H1 (cell line): ENCODE results near the gene C3orf38. TPM values are rescaled to one million over a fixed set of nuclear protein-coding genes. Genes with fewer than 3 reads are reported as not detected.

Source experiments
- ASH2L ChIP-seq: fragments of 200-600, 300-600 bp; sonication (generic); IDR thresholded peaks from one replicate; pipeline ENCODE4 v1.7.1; 2017; ENCODE audit warnings: low read length
- BACH1 ChIP-seq: IDR thresholded peaks from 2 replicates; pipeline ENCODE4 v1.6.1; 2012; ENCODE audit warnings: low read length, improper control_type of control experiment
- CHD2 ChIP-seq: IDR thresholded peaks from 2 replicates; pipeline ENCODE4 v1.6.1; 2012; ENCODE audit warnings: low read length, improper control_type of control experiment
- CREB1 ChIP-seq: IDR thresholded peaks from 2 replicates; pipeline ENCODE4 v1.6.1; 2012; ENCODE audit warnings: inconsistent platforms
- EP300 ChIP-seq, 2 experiments: IDR thresholded peaks; 1 replicate in 1 of 2; 2 replicates in 1 of 2; pipeline ENCODE4 v1.6.1; 2011 to 2012; ENCODE audit warnings: low read depth in 2 of 2, low read length in 2 of 2, mild to moderate bottlenecking in 2 of 2, borderline replicate concordance in 1 of 2, inconsistent platforms in 1 of 2, moderate library complexity in 1 of 2
- EZH2 ChIP-seq: fragments of 200-600 bp; sonication (generic); IDR thresholded peaks from 2 replicates; pipeline ENCODE4 v1.7.1; 2012; ENCODE audit warnings: low read depth, mild to moderate bottlenecking, moderate library complexity, low read length, inconsistent platforms; ENCODE audit not compliant: severe bottlenecking
- FOSL1 ChIP-seq: IDR thresholded peaks from 2 replicates; pipeline ENCODE4 v1.6.1; 2011; ENCODE audit warnings: mild to moderate bottlenecking, low read depth, low read length, moderate library complexity; ENCODE audit not compliant: insufficient read depth
- GABPA ChIP-seq: IDR thresholded peaks from 2 replicates; pipeline ENCODE4 v1.6.1; 2011; ENCODE audit warnings: mild to moderate bottlenecking, low read length, moderate library complexity, borderline replicate concordance; ENCODE audit not compliant: insufficient read depth
- KDM5A ChIP-seq: fragments of 200-600 bp; IDR thresholded peaks from 2 replicates; pipeline ENCODE4 v1.7.1; 2012; ENCODE audit warnings: mild to moderate bottlenecking, low read length, inconsistent platforms, mixed read lengths
- POLR2A ChIP-seq, 2 experiments: IDR thresholded peaks; 1 replicate in 1 of 2; 2 replicates in 1 of 2; pipeline ENCODE4 v1.6.1; 2011; ENCODE audit warnings: low read depth in 2 of 2, low read length in 2 of 2, mild to moderate bottlenecking in 2 of 2; ENCODE audit errors: control extremely low read depth in 1 of 2
- POLR2AphosphoS5 ChIP-seq: IDR thresholded peaks from 2 replicates; pipeline ENCODE4 v1.6.1; 2011; ENCODE audit warnings: low read depth, low read length
- RAD21 ChIP-seq, 2 experiments: IDR thresholded peaks in 1 of 2; conservative IDR thresholded peaks in 1 of 2; 2 replicates each; pipeline ENCODE4 v1.6.1; 2011; ENCODE audit warnings: low read depth in 2 of 2, low read length in 2 of 2, improper control_type of control experiment in 1 of 2, inconsistent platforms in 1 of 2, mild to moderate bottlenecking in 1 of 2, moderate library complexity in 1 of 2
- RFX5 ChIP-seq: IDR thresholded peaks from 2 replicates; pipeline ENCODE4 v1.6.1; 2011; ENCODE audit warnings: low read depth, low read length, improper control_type of control experiment, borderline replicate concordance
- SP1 ChIP-seq: IDR thresholded peaks from 2 replicates; pipeline ENCODE4 v1.6.1; 2011; ENCODE audit warnings: low read depth, low read length
- SP2 ChIP-seq: IDR thresholded peaks from 2 replicates; pipeline ENCODE4 v1.6.1; 2012; ENCODE audit warnings: mild to moderate bottlenecking, low read length, inconsistent platforms
- SP4 ChIP-seq: IDR thresholded peaks from 2 replicates; pipeline ENCODE4 v1.6.1; 2012; ENCODE audit warnings: low read length, inconsistent platforms
- TAF7 ChIP-seq: optimal IDR thresholded peaks from 2 replicates; pipeline ENCODE3; 2011; ENCODE audit warnings: low read depth, mild to moderate bottlenecking, inconsistent platforms, low read length, moderate library complexity, borderline replicate concordance
- TEAD4 ChIP-seq: IDR thresholded peaks from 2 replicates; pipeline ENCODE4 v1.6.1; 2012; ENCODE audit warnings: low read depth, low read length, inconsistent platforms, mixed read lengths
- polyA plus RNA-seq, 7 experiments: library from polyadenylated mRNA; depleted of rRNA in 3 of 7; stranded (reverse) in 5 of 7; unstranded in 2 of 7; fragments of >200 nt in 5 of 7; fragments of 200-250 nt in 2 of 7; gene quantifications; 1 replicate in 5 of 7; 2 replicates in 1 of 7; 4 replicates in 1 of 7; pipeline versions ENCODE4 v1.2.1 to v1.2.3, GENCODE V29; 2011 to 2013; ENCODE audit warnings: missing spikeins in 2 of 7, mixed read lengths in 2 of 7
- total RNA-seq: library from RNA; stranded (reverse); fragmentation: NEBNext Ultra II Directional; extraction: Animal tissue kit (Norgen Biotek cat#: 25700); gene quantifications from 2 replicates; pipeline ENCODE4 v1.2.1, GENCODE V29; 2021
- TF ChIP-seq, protein P1 (sequence below): IDR thresholded peaks from 2 replicates; pipeline ENCODE4 v1.6.1; 2012; ENCODE audit warnings: low read length, inconsistent platforms
- TF ChIP-seq, protein P2 (sequence below), 3 experiments: IDR thresholded peaks; 1 replicate in 2 of 3; 2 replicates in 1 of 3; pipeline versions ENCODE4 v1.5.1 to v1.6.1; 2011; ENCODE audit warnings: low read length in 3 of 3, mild to moderate bottlenecking in 3 of 3, inconsistent platforms in 2 of 3, low read depth in 1 of 3, moderate library complexity in 1 of 3; ENCODE audit not compliant: insufficient read depth in 1 of 3; ENCODE audit errors: control extremely low read depth in 1 of 3

The C3orf38 gene
- total and polyA plus RNA-seq, 2 of the 8 experiments (the other 6 are each of a cell fraction or from before 2014, with no cell fraction given), result 8.6 to 32.1 TPM

DNA sequence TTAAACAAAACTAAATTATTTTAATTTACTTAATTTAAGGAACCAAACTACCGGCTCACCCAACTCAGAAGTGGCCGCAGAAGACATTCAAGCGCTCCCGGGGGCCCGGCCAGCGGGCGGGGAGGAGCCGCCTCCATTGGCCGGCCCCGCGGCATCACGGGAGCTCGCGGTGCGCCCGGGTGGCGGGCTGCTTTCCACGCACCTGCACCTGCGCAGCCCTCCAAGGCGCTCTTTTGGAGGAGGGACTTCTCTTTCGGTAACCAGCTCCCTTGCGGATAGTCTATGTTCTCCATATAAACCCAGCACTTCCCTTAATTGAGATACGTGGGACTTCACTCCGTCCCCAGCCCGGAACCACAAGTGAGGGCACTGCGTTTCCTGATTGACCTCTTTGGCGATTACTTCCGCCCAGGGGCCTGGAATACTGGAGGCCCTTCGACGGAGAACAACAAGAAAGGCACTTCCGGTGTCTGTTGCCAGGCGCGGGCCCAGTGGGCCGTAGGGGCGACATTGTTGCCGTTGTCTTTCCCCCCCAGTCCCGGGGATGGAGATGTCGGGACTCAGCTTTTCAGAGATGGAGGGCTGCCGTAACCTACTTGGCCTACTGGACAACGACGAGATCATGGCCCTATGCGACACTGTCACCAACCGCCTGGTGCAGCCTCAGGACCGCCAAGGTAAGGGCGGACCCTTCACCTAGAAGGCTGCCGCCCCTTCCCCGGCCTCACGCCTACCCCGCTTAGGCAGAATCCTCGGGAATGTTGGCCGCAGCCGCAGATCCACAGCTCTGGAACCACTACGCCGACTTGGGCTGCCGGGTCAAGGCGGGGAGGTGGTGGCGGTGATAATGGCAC, at the start of gene C3orf38 (continued):
- TF ChIP-seq RAD21 (IDR thresholded peaks at IDR 0.05 in 1 of 2, conservative IDR thresholded peaks at IDR 0.05 in 1 of 2; ENCODE audit: low read depth in 2 of 2, low read length in 2 of 2) (no peak), EP300 (IDR thresholded peaks at IDR 0.05; ENCODE audit: borderline replicate concordance in 1 of 2, low read depth in 2 of 2, low read length in 2 of 2) (no peak), SP4 (peak; percentile 78; the same call in 1 of the 2 replicates), ASH2L (peak; percentile 98), RFX5 (peak; percentile 12; the same call in 1 of the 2 replicates), FOSL1 (no peak), TAF7 (peak; percentile 35), EZH2 (no peak), SP1 (0 out of 2 replicates have a peak, but pooled peaks have one; percentile 49), TEAD4 (no peak), CREB1 (peak; percentile 49; the same call in 1 of the 2 replicates), POLR2A (IDR thresholded peaks at IDR 0.05; ENCODE audit: control extremely low read depth in 1 of 2, low read depth in 2 of 2, low read length in 2 of 2) (peak; percentile 74 to 93), KDM5A (peak; percentile 64; the same call in 1 of the 2 replicates), BACH1 (no peak), SP2 (no peak), POLR2AphosphoS5 (peak; percentile 59), GABPA (peak; percentile 98), CHD2 (peak; percentile 67)
- TF ChIP-seq, protein P1, sequence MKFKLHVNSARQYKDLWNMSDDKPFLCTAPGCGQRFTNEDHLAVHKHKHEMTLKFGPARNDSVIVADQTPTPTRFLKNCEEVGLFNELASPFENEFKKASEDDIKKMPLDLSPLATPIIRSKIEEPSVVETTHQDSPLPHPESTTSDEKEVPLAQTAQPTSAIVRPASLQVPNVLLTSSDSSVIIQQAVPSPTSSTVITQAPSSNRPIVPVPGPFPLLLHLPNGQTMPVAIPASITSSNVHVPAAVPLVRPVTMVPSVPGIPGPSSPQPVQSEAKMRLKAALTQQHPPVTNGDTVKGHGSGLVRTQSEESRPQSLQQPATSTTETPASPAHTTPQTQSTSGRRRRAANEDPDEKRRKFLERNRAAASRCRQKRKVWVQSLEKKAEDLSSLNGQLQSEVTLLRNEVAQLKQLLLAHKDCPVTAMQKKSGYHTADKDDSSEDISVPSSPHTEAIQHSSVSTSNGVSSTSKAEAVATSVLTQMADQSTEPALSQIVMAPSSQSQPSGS, result peak; percentile 57
- TF ChIP-seq, protein P2, sequence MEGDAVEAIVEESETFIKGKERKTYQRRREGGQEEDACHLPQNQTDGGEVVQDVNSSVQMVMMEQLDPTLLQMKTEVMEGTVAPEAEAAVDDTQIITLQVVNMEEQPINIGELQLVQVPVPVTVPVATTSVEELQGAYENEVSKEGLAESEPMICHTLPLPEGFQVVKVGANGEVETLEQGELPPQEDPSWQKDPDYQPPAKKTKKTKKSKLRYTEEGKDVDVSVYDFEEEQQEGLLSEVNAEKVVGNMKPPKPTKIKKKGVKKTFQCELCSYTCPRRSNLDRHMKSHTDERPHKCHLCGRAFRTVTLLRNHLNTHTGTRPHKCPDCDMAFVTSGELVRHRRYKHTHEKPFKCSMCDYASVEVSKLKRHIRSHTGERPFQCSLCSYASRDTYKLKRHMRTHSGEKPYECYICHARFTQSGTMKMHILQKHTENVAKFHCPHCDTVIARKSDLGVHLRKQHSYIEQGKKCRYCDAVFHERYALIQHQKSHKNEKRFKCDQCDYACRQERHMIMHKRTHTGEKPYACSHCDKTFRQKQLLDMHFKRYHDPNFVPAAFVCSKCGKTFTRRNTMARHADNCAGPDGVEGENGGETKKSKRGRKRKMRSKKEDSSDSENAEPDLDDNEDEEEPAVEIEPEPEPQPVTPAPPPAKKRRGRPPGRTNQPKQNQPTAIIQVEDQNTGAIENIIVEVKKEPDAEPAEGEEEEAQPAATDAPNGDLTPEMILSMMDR (IDR thresholded peaks at IDR 0.05; ENCODE audit: control extremely low read depth in 1 of 3, insufficient read depth in 1 of 3, low read depth in 1 of 3, low read length in 3 of 3), result no peak
